T-helper 2 cell (primary cell): ENCODE data around the gene UBA3.

Experiments used
- DNase-seq, 5 experiments: peaks; one replicate each; pipeline versions ENCODE4 v3.0.0 to v3.0.0-alpha.2; 2012 to 2022

The UBA3 gene

DNA sequence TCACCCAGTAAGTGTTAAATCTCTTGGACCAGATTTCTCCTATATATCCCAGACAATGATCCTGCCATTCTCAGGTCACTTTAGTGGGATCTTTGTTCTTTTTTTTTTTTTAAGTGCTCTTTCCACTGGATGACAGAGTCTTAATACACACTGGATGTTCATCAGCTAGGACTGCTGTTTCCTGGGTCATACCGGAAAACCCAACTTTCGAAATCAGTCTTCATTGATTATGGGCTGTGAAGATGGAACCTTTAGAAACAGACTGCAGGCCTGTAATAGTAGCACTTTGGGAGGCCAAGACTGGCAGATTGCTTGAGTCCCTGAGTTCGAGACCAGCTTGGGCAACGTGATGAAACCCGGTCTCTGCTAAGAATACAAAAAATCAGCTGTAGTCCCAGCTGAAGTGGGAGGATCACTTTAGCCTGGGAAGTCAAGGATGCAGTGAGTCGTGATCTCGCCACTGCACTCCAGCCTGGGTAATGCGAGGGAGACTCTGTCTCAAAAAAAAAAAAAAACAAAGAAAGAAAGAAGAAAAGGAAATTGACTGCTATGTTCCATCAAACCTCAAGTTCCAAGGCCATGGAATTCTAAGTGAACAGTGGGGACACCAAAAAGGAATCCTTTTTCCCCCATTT is 69.0 kb downstream of the UBA3 start:
- no peak for DNase-seq

DNA sequence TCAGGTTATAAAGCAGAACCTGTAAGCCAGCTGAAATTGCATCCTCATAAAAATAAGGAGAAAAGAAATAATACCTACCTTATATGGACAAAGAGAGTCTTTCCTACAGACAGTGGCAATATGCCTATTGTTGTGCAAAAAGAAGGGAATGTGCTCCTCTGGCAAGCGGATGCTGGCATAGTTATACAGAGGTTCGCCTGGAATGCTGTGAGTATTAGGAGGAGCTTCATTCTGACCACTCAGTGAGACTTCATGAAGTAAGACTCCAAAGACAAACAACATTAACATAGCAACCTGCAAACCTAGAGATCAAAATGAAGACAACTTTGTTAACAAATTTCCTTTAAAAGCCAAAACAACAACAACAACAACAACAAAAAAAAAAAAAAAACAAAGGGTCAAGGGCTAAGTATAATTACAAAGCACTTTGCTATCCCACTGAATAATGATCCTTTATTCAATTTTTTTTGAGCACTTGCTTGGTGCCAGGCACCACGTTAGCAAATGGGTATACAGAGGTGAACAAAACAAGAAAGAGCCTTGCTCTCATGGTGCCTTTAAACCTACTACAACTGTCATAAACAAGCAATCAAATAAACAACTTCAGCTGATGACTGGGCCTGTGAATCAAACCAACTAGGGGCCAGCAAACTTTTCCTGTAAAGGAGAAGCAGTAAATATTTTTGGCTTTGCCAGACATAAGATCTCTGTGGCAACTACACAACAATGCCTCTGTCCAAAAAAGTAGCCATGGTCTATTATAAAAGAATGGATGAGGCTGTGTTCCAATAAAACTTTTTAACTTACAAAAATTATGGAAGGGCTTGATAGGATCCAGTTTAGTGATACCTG is 70.4 kb downstream of the UBA3 start:
- no peak for DNase-seq

DNA sequence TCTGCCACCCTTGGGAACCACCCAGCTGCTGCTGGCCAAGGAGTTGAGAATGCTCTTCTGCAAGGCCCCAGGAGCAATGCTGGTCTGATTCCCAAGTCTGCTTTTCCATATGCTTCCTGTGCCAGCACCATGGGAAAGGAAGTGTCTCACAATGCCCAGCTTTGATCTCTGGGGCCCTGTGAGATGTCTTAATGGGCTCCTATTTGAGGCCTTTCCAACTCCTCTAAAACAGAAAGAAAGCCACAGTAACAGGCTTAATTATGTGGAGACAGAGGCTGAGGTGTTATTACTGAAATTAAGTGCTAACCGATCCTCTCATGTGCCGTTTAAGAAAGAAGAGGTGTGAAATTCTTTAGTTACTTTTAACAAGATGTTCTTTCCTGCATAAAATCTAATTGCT is 71.2 kb downstream of the UBA3 start:
- no peak for DNase-seq

DNA sequence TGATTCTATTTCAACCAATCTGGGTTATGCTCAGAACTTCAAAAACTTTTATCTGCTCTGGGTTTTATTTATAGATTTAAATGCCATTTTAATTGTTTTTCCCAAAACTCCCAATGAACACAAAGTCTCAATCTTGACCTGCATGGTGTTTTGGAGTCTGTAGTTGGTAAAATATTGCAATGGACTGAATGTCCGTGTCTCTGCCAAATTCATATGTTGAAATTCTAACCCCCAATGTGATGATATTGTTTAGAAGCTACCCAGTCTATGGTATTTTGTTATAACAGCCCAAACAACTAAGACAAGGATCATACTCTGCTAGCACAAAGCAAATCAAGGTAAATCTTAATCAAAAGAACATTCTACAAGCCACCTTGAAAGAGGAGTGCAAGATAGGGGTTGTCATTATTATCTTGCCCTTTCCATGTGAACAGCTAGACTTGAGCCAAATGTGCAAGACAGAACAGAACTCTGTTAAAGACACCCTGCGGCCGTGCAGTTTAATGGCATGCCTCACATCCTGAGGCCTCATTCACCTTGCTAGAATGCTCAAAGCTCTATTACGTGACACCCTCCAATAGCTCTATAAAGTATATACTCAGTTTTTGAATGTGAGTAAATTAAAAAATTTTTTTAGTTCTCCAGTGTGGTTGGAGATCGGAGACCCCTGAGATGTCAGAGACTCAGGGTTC is 74.2 kb downstream of the UBA3 start:
- no peak for DNase-seq

DNA sequence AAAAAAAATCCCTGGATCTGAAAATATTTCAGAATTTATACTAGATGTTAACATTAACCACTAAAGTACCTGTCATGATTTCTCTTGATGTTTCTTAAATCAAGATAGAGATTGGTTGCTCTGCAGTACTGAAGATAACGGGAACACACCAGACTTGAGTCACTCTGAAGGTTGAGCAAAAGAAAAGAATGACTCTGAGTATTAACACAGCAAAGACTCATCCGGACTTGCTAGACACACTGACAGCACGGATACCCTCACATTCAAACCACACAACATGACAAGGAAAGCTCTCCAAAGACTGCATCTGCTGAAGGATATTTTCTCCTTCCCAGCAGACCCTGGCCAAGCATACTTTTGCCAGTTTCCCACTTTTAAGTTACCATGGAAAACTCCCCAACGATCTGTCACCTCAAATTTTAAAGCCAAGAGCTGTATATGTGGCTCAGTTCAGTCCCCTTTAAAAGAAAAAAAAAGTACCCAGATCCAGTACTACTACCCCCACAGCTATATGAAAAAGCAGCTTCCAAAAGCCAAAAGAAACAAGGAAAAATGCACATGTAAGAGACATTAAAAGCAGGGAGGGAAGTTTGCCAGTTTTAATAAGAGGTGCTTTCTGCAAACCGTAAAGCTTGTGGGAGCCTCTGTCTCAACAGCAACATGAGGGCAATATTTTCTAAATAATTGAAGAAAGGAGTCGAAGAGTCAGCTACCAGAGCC is 74.9 kb downstream of the UBA3 start:
- no peak for DNase-seq
